HCT116 (cell line): ENCODE results near the gene GBX1. TPM values are rescaled to one million over a fixed set of nuclear protein-coding genes. Genes with fewer than 3 reads are reported as not detected.

Source experiments
- ATAC-seq: fragments of 200-7000 bp; cut with Tn5 transposase; 2 replicates; pipeline ENCODE4 v1.9.1; 2020; ENCODE audit warnings: mild to moderate bottlenecking, moderate library complexity
- BruUV-seq: library from RNA; stranded (reverse); fragments of 400-500 nt; replicated peaks from 2 replicates; lab custom pipeline; 2021; lab: Mats Ljungman, UMichigan
- CTCF ChIA-PET: fragments of 300-600 bp; sonication (Branson Sonifier 250); formaldehyde crosslinking; loops from one replicate; lab custom pipeline; 2021; ENCODE audit warnings: antibody characterized with exemption; lab: Charles Lee
- POLR2A ChIA-PET: fragments of 300-600, 350-600 bp; sonication (Branson Sonifier 250); formaldehyde crosslinking; loops from one replicate; lab custom pipeline; 2021; ENCODE audit warnings: antibody characterized with exemption; lab: Charles Lee
- RAD21 ChIA-PET, 2 experiments: fragments of 300-600 bp; sonication (Branson Sonifier 250); formaldehyde crosslinking; loops; one replicate each; lab custom pipeline; 2023; ENCODE audit warnings: low total read pairs in 2 of 2; ENCODE audit not compliant: uncharacterized antibody in 2 of 2, unreplicated experiment in 2 of 2, low non-redundant PET in 1 of 2; lab: Charles Lee
- DNase-seq: peaks from one replicate; pipeline ENCODE4 v3.0.0-alpha.2; 2010; ENCODE audit warnings: low read depth, low spot score
- H2AFZ ChIP-seq: fragments of 200-600 bp; shearing (Covaris generic), sonication (generic); 2 replicates; pipeline ENCODE4 v1.6.1; 2017; ENCODE audit warnings: low read depth, mixed run types, mixed read lengths, antibody characterized with exemption, low read length; ENCODE audit not compliant: poor library complexity, severe bottlenecking
- H3K27ac ChIP-seq: 2 replicates; pipeline ENCODE4 v1.5.1; 2012; ENCODE audit warnings: low read depth, low read length
- H3K27me3 ChIP-seq: fragments of 200-600 bp; sonication (generic); 2 replicates; pipeline ENCODE4 v1.6.1; 2016; ENCODE audit warnings: mixed run types, low read length, mixed read lengths; ENCODE audit not compliant: insufficient read depth
- H3K36me3 ChIP-seq, 2 experiments: fragments of 200-500 bp in 1 of 2; fragments of 200-600 bp in 1 of 2; sonication (Bioruptor generic) in 1 of 2; sonication (generic) in 1 of 2; 2 replicates each; pipeline versions ENCODE4 v1.5.1 to v1.6.1; 2014 to 2016; ENCODE audit warnings: low read length in 2 of 2, inconsistent platforms in 1 of 2, mixed read lengths in 1 of 2, mixed run types in 1 of 2; ENCODE audit not compliant: insufficient read depth in 2 of 2, control insufficient read depth in 1 of 2
- H3K4me1 ChIP-seq, 2 experiments: fragments of 200-600 bp in 1 of 2; sonication (generic) in 1 of 2; 2 replicates each; pipeline versions ENCODE4 v1.5.1 to v1.6.1; 2012 to 2017; ENCODE audit warnings: low read length in 2 of 2, inconsistent platforms in 1 of 2, mild to moderate bottlenecking in 1 of 2, mixed read lengths in 1 of 2, mixed run types in 1 of 2, moderate library complexity in 1 of 2; ENCODE audit not compliant: insufficient read depth in 2 of 2, control insufficient read depth in 1 of 2
- H3K4me2 ChIP-seq: fragments of 200-600 bp; sonication (generic); 2 replicates; pipeline ENCODE4 v1.6.1; 2017; ENCODE audit warnings: mixed run types, low read length, mixed read lengths
- H3K4me3 ChIP-seq, 2 experiments: fragments of 200-600 bp in 1 of 2; sonication (generic) in 1 of 2; replicated peaks in 1 of 2; 2 replicates each; pipeline ENCODE4 v1.5.1; 2011 to 2016; ENCODE audit warnings: low read length in 2 of 2, control low read depth in 1 of 2, low read depth in 1 of 2, mild to moderate bottlenecking in 1 of 2, mixed read lengths in 1 of 2, mixed run types in 1 of 2
- H3K79me2 ChIP-seq: fragments of 200-600 bp; sonication (generic); 2 replicates; pipeline ENCODE4 v1.6.1; 2017; ENCODE audit warnings: mild to moderate bottlenecking, mixed run types, low read length, moderate library complexity, mixed read lengths; ENCODE audit not compliant: insufficient read depth
- H3K9ac ChIP-seq: fragments of 200-600 bp; sonication (generic); 2 replicates; pipeline ENCODE4 v1.6.1; 2016; ENCODE audit warnings: low read length, mixed read lengths
- H3K9me2 ChIP-seq: fragments of 200-600 bp; sonication (generic), shearing (Covaris generic); 2 replicates; pipeline ENCODE4 v1.6.1; 2017; ENCODE audit warnings: mixed run types, mild to moderate bottlenecking, moderate library complexity; ENCODE audit not compliant: insufficient read depth
- H3K9me3 ChIP-seq, 2 experiments: fragments of 200-500 bp in 1 of 2; fragments of 200-600 bp in 1 of 2; sonication (Bioruptor generic) in 1 of 2; sonication (generic) in 1 of 2; 2 replicates each; pipeline ENCODE4 v1.6.1; 2014 to 2017; ENCODE audit warnings: low read length in 2 of 2, mixed read lengths in 2 of 2, inconsistent platforms in 1 of 2, low read depth in 1 of 2, mild to moderate bottlenecking in 1 of 2, mixed run types in 1 of 2, moderate library complexity in 1 of 2; ENCODE audit not compliant: control insufficient read depth in 1 of 2, insufficient read depth in 1 of 2
- H4K20me1 ChIP-seq: fragments of 200-600 bp; sonication (generic), shearing (Covaris generic); 2 replicates; pipeline ENCODE4 v1.6.1; 2017; ENCODE audit warnings: mixed run types, mild to moderate bottlenecking, moderate library complexity; ENCODE audit not compliant: insufficient read depth
- CBX3 ChIP-seq: IDR thresholded peaks from 2 replicates; pipeline ENCODE4 v1.6.1; 2012; ENCODE audit warnings: low read depth
- CEBPB ChIP-seq: IDR thresholded peaks from 2 replicates; pipeline ENCODE4 v1.6.1; 2012; ENCODE audit warnings: low read depth
- EGR1 ChIP-seq: IDR thresholded peaks from 2 replicates; pipeline ENCODE4 v1.6.1; 2012; ENCODE audit warnings: low read depth
- FOSL1 ChIP-seq: IDR thresholded peaks from 2 replicates; pipeline ENCODE4 v1.6.1; 2012; ENCODE audit warnings: low read depth
- ZNF274 ChIP-seq: fragments of 200-500 bp; sonication (Bioruptor generic); IDR thresholded peaks from 2 replicates; pipeline ENCODE4 v1.6.1; 2014; ENCODE audit warnings: mild to moderate bottlenecking, low read depth, low read length, inconsistent platforms
- intact Hi-C: fragments of 100-400 bp; cut with micrococcal nuclease; formaldehyde crosslinking; loops from 2 replicates; pipeline ENCODE4 v1.10.0; 2022
- total RNA-seq: library from RNA; stranded (reverse); gene quantifications from one replicate; pipeline ENCODE4 v1.2.1, GENCODE V29; 2021; ENCODE audit not compliant: unreplicated experiment
- TF ChIP-seq, protein P1 (sequence below): IDR thresholded peaks from 2 replicates; pipeline ENCODE4 v1.6.1; 2012; ENCODE audit warnings: low read depth

GBX1 gene
- total RNA-seq, 1 experiment from 2014 or later = 0.86 TPM

DNA sequence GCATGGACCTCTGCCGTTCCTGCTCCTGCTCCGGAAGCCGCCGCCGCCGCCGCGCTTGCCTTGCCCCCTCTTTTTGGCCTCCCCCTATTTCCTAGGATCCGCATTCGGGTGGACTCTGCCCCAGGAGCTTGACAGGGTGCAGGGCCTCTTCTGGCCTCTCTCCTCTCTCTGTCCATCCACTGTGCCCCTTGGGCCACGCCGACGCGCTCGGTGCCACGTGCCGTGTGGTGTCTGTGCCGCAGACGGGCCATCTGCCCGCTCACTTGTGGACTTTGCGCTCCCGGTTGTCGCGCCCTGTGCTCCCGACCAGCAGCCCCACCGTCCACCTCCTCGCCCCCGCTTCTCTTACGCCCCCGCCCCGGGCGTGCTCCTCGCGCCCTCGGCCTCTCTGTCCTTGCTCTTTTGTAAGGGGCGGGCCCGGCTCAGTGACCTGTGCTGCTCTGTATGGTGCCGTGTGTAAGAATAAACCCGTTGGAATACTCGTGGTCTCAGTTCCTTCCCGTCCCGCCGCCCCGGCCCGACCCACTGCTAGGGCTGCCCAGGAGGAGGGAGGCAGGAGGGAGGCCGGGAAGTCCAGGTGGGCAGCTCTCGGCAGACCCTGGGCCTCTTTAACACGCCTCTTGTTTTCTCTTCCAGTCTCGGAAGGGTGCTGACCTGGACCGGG lies 44.2 kb downstream of the GBX1 start:
- intact Hi-C loops = loop anchor here (10.0 kb wide), 1 partner anchor 122 kb away; the partner anchor contains the start of gene SMARCD3

More for the DNA sequence above, 44.2 kb downstream of the GBX1 start:
- ChIA-PET POLR2A (no interaction called here), RAD21 (no interaction called here)
- DNase-seq = no peak
- Histone ChIP-seq H3K79me2 (peaks cover 7% of the 10 kb centered on the region; the same call in 1 of the 2 replicates), H3K4me3 (no peak overlapping the region)
- no peak for TF ChIP-seq CEBPB
- TF ChIP-seq CBX3 = no peak
- TF ChIP-seq, protein P1, sequence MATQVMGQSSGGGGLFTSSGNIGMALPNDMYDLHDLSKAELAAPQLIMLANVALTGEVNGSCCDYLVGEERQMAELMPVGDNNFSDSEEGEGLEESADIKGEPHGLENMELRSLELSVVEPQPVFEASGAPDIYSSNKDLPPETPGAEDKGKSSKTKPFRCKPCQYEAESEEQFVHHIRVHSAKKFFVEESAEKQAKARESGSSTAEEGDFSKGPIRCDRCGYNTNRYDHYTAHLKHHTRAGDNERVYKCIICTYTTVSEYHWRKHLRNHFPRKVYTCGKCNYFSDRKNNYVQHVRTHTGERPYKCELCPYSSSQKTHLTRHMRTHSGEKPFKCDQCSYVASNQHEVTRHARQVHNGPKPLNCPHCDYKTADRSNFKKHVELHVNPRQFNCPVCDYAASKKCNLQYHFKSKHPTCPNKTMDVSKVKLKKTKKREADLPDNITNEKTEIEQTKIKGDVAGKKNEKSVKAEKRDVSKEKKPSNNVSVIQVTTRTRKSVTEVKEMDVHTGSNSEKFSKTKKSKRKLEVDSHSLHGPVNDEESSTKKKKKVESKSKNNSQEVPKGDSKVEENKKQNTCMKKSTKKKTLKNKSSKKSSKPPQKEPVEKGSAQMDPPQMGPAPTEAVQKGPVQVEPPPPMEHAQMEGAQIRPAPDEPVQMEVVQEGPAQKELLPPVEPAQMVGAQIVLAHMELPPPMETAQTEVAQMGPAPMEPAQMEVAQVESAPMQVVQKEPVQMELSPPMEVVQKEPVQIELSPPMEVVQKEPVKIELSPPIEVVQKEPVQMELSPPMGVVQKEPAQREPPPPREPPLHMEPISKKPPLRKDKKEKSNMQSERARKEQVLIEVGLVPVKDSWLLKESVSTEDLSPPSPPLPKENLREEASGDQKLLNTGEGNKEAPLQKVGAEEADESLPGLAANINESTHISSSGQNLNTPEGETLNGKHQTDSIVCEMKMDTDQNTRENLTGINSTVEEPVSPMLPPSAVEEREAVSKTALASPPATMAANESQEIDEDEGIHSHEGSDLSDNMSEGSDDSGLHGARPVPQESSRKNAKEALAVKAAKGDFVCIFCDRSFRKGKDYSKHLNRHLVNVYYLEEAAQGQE = no peak
- no peak for TF ChIP-seq ZNF274
- TF ChIP-seq FOSL1 = no peak
- no peak for TF ChIP-seq EGR1
- TF ChIP-seq, all 23 proteins: peak for 0
- Histone ChIP-seq H4K20me1 (no peaks in the 10 kb centered on the region), H3K9me2 (no peaks in the 10 kb centered on the region), H3K4me2 (no peak overlapping the region), H3K27me3 (no peaks in the 10 kb centered on the region), H3K27ac (no peak overlapping the region; the same call in 1 of the 2 replicates), H3K4me1 (peaks cover 0 to 8% of the 10 kb centered on the region in 2 experiments; a peak in 1 of 4 replicates), H3K9me3 (no peaks in the 10 kb centered on the region), H2AFZ (no peak overlapping the region), H3K36me3 (peaks cover 18 to 27% of the 10 kb centered on the region in 2 experiments; a peak in 3 of 4 replicates), H3K9ac (no peak overlapping the region)
- no TSS peak for BruUV-seq
- CTCF ChIA-PET = interaction anchor here (0.6 to 1.4 kb wide), 18 partner anchors 7 to 179 kb away, joined by 3 to 8 read pairs (median 4); partner anchors contain the start of genes ABCB8, ABCF2 and FASTK
- peak; percentile 3 for ATAC-seq
